ENCODE measurements around the gene KIF1C.

KIF1C gene

GRCh38 chr17:4997302-4998026 is at the start of gene KIF1C, which contains the start of gene INCA1:
KIF1C (plus strand) TSS chr17:4997950; CDS start chr17:5000247, 2,297 bp downstream.
INCA1 (minus strand) TSS chr17:4997522; CDS start chr17:4994437, 3,085 bp downstream.
- in situ Hi-C loops (cut with HindIII; ENCODE audit: low sequenced_read_pairs): no loop called here

- in situ Hi-C loops (cut with HindIII; ENCODE audit: low sequenced_read_pairs): no loop called here
These were observed 49.4 kb upstream of the KIF1C start, which contains the start of gene PFN1 for GRCh38 chr17:4948166-4948930. PFN1 (minus strand) TSS chr17:4948530; CDS start chr17:4948394, 136 bp downstream.

DNA sequence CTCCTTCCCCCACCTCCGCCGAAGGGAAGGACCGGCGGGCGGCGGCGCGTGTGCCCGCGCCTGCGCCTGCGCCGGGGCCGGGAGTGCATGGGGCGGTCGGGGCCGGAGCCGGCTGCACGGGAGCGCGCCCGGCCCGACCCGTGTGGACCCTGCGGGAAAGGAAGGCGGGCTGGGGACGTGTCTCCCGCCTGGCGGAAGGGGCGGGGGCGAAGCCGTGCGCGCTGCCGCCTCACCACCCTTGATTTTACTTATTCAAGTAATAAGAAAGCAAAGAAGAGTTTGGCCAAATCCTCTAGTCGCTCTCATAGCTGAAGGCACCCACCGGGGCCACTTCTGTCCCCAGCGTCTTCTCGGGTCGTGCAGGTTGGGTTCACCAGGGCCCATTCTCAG is 48.8 kb upstream of the KIF1C start:
- in situ Hi-C loops (cut with HindIII; ENCODE audit: low sequenced_read_pairs): no loop called here

- in situ Hi-C loops (cut with HindIII; ENCODE audit: low sequenced_read_pairs): no loop called here
These were observed 48.3 kb upstream of the KIF1C start for GRCh38 chr17:4949321-4950074.

- in situ Hi-C loops (cut with HindIII; ENCODE audit: low sequenced_read_pairs): no loop called here
These were observed 47.5 kb upstream of the KIF1C start for GRCh38 chr17:4950075-4950745.

- in situ Hi-C loops (cut with HindIII; ENCODE audit: low sequenced_read_pairs): no loop called here
These were observed 47.0 kb upstream of the KIF1C start, which contains the start of gene ENO3 for GRCh38 chr17:4950746-4951204. ENO3 (plus strand) TSS chr17:4951119; CDS start chr17:4951830, 711 bp downstream.

DNA sequence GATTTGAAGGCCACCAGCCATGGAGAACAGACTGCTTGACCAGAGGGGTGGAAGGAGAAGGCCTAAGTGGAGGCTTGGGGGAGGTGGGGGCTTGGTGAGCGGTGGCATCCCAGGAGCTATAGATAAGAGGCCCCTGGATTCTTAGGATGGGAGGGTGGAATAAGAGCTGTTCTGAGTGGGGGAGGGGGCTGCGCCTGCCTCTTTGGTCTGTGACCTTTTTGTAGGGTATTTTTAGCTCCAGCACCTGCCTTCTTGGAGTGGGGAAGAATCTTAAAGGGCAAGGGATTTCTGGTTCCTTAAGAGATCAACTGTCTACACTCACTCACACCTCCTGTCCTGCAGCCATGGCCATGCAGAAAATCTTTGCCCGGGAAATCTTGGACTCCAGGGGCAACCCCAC is 46.3 kb upstream of the KIF1C start:
- in situ Hi-C loops (cut with HindIII; ENCODE audit: low sequenced_read_pairs): no loop called here

DNA sequence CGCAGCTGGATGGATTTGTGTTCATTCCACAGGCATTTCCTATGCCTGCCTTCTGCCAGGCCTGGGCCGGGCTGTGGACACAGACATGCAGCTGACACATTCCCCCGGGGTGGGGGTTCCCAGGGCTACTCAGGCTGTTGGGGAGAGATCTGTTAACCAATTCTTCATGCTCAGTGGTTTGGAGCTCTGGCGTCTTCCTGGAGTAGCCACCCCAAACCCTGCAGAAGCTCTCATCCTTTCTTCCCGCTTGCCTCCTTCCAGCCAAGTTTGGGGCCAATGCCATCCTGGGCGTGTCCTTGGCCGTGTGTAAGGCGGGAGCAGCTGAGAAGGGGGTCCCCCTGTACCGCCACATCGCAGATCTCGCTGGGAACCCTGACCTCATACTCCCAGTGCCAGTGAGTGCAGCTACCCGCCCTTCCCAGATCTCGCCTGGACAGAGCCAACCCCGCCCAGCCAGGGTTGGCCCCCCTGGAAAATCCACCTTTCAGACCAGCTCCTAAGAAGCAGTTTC is 44.2 kb upstream of the KIF1C start:
- in situ Hi-C loops (cut with HindIII; ENCODE audit: low sequenced_read_pairs): no loop called here

DNA sequence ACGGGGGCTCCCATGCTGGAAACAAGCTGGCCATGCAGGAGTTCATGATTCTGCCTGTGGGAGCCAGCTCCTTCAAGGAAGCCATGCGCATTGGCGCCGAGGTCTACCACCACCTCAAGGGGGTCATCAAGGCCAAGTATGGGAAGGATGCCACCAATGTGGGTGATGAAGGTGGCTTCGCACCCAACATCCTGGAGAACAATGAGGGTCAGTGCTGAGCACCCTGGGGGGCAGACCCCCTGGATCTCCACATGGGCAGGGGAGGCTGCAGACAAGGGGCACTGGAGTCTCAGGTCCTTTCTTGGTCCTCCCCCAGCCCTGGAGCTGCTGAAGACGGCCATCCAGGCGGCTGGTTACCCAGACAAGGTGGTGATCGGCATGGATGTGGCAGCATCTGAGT is 42.7 kb upstream of the KIF1C start:
- in situ Hi-C loops (cut with HindIII; ENCODE audit: low sequenced_read_pairs): no loop called here

- in situ Hi-C loops (cut with HindIII; ENCODE audit: low sequenced_read_pairs): no loop called here
These were observed 41.2 kb upstream of the KIF1C start for GRCh38 chr17:4956493-4957061.

GRCh38 chr17:4958102-4958501 is 39.6 kb upstream of the KIF1C start:
- in situ Hi-C loops (cut with HindIII; ENCODE audit: low sequenced_read_pairs): no loop called here

GRCh38 chr17:4959261-4959965 is 38.3 kb upstream of the KIF1C start:
- in situ Hi-C loops (cut with HindIII; ENCODE audit: low sequenced_read_pairs): no loop called here

- in situ Hi-C loops (cut with HindIII; ENCODE audit: low sequenced_read_pairs): no loop called here
These were observed 37.3 kb upstream of the KIF1C start for GRCh38 chr17:4960279-4960922.

DNA sequence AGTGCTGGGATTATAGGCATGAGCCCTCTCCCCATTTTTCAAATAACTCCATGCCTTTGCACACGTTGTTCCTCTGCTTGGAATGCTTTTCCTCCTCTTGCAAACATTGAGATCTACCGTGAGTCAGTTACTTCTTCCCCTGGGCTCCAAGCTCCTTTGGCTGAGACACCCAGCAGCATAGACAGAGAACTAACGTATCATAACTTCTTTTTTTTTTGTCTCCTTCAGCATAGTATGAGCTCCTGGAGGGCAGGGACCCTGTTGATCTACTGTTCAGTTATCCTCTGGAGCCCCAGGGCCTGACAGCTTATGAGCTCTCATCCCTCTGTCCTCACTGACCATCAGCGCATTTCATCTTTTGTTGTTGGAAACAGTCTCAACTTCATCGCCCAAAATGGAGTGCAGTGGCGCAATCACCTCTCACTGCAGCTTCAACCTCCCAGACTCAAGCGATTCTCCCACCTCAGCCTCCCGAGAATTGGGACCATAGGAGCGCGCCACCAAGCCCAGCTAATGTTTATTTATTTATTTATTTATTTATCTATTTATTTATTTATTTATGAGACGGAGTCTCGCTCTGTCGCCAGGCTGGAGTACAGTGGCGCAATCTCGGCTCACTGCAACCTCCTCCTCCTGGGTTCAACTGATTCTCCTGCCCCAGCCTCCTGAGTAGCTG is 32.3 kb upstream of the KIF1C start:
- in situ Hi-C loops (cut with HindIII; ENCODE audit: low sequenced_read_pairs): no loop called here

DNA sequence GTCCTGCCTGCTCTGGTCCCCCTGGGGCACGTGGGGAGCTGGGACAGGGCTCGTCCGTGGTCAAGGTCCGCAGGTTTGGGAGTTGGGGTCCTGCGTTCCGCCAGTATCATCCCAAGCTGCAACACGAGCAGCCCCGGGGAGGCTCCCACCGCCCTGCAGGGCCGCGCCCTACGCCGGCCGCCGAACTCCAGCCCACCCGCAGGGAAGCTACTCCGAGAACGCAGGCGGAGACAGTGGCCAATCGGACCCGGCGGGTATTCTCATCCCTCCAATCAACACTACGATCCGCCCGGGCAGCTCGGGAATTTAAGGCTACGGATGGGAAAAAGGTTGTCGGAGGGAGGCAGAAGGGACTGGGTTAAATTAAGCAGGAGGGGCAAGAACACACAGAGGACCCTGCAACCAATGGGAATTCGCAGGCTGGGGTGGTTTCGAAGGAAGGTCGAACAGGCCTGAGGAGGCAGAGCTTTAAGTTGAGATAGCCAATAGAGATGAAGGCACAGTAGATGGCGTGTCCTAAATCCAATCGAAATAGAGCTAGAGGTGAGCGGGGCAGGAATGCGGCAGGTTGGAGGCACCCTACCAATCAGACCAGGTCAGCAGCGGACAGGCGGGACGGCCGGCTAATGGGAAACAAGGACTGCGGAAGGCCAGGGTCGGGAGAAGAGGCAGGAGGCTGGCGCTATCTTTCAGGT is 30.8 kb upstream of the KIF1C start:
- in situ Hi-C loops (cut with HindIII; ENCODE audit: low sequenced_read_pairs): no loop called here

- in situ Hi-C loops (cut with HindIII; ENCODE audit: low sequenced_read_pairs): no loop called here
These were observed 29.9 kb upstream of the KIF1C start, which contains the start of gene SPAG7 for GRCh38 chr17:4967539-4968485. SPAG7 (minus strand) TSS chr17:4967817; CDS start chr17:4967804, 13 bp downstream.
